ENCODE results near the gene ASAP2.

- TF ChIP-seq POLR2A (IDR thresholded peaks at IDR 0.05), result no peak
- TF ChIP-seq, protein P1, sequence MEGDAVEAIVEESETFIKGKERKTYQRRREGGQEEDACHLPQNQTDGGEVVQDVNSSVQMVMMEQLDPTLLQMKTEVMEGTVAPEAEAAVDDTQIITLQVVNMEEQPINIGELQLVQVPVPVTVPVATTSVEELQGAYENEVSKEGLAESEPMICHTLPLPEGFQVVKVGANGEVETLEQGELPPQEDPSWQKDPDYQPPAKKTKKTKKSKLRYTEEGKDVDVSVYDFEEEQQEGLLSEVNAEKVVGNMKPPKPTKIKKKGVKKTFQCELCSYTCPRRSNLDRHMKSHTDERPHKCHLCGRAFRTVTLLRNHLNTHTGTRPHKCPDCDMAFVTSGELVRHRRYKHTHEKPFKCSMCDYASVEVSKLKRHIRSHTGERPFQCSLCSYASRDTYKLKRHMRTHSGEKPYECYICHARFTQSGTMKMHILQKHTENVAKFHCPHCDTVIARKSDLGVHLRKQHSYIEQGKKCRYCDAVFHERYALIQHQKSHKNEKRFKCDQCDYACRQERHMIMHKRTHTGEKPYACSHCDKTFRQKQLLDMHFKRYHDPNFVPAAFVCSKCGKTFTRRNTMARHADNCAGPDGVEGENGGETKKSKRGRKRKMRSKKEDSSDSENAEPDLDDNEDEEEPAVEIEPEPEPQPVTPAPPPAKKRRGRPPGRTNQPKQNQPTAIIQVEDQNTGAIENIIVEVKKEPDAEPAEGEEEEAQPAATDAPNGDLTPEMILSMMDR (IDR thresholded peaks at IDR 0.05), result no peak
Observed at GRCh38 chr2:9165625-9166024, 41.0 kb upstream of the ASAP2 start.

Data from suprapubic skin (tissue), 3 donors.